Calu3 (cell line): ENCODE measurements around the gene CD248. TPM values are rescaled to one million over a fixed set of nuclear protein-coding genes. Genes with fewer than 3 reads are reported as not detected.

Experiments
- BruUV-seq: library from RNA; stranded (reverse); fragments of 400-500 nt; replicated peaks from 2 replicates; lab custom pipeline; 2021; lab: Mats Ljungman, UMichigan
- CTCF ChIA-PET: fragments of 300-600 bp; sonication (Branson Sonifier 250); formaldehyde crosslinking; loops from one replicate; lab custom pipeline; 2022; ENCODE audit warnings: antibody characterized with exemption; lab: Charles Lee
- DNase-seq: peaks from one replicate; pipeline ENCODE4 v3.0.0; 2022
- H3K27ac Mint-ChIP-seq: one replicate; pipeline ENCODE4 v1.8.0; 2022; ENCODE audit warnings: mixed read lengths; ENCODE audit not compliant: unreplicated experiment
- H3K27me3 Mint-ChIP-seq: one replicate; pipeline ENCODE4 v1.8.0; 2022; ENCODE audit warnings: mixed read lengths; ENCODE audit not compliant: unreplicated experiment
- H3K36me3 Mint-ChIP-seq: one replicate; pipeline ENCODE4 v1.8.0; 2022; ENCODE audit warnings: mild to moderate bottlenecking, moderate library complexity, mixed read lengths; ENCODE audit not compliant: insufficient read depth, unreplicated experiment
- H3K4me1 Mint-ChIP-seq: one replicate; pipeline ENCODE4 v1.8.0; 2022; ENCODE audit warnings: mild to moderate bottlenecking, low read depth, mixed read lengths; ENCODE audit not compliant: unreplicated experiment
- H3K4me3 Mint-ChIP-seq: one replicate; pipeline ENCODE4 v1.8.0; 2022; ENCODE audit warnings: mild to moderate bottlenecking, low read depth, moderate library complexity, mixed read lengths; ENCODE audit not compliant: unreplicated experiment
- H3K9me3 Mint-ChIP-seq: one replicate; pipeline ENCODE4 v1.8.0; 2022; ENCODE audit warnings: low read depth, mixed read lengths; ENCODE audit not compliant: unreplicated experiment
- intact Hi-C: fragments of 100-400 bp; cut with micrococcal nuclease; formaldehyde crosslinking; loops from one replicate; pipeline ENCODE4 v1.10.0; 2022; ENCODE audit not compliant: unreplicated experiment
- total RNA-seq: library from RNA; stranded (reverse); gene quantifications from 2 replicates; pipeline ENCODE4 v1.2.3, GENCODE V29; 2022
- TF ChIP-seq, protein P1 (sequence below): fragments of 200-600 bp; IDR thresholded peaks from one replicate; pipeline ENCODE4 v1.8.0; 2022; ENCODE audit warnings: antibody characterized with exemption; ENCODE audit not compliant: unreplicated experiment

CD248 gene
- total RNA-seq, 1 experiment from 2014 or later: not detected

- H3K9me3 Mint-ChIP-seq: no peaks in the 10 kb centered on the region
- intact Hi-C loops: no loop called here
- peak; percentile 75 for DNase-seq
- no peak overlapping the region for H3K27ac Mint-ChIP-seq
- no peaks in the 10 kb centered on the region for H3K27me3 Mint-ChIP-seq
- no peak overlapping the region for H3K4me3 Mint-ChIP-seq
- CTCF ChIA-PET: no interaction called here
- H3K36me3 Mint-ChIP-seq: peaks cover 76% of the 10 kb centered on the region
- BruUV-seq: no TSS peak
- no peaks in the 10 kb centered on the region for H3K4me1 Mint-ChIP-seq
- TF ChIP-seq, protein P1, sequence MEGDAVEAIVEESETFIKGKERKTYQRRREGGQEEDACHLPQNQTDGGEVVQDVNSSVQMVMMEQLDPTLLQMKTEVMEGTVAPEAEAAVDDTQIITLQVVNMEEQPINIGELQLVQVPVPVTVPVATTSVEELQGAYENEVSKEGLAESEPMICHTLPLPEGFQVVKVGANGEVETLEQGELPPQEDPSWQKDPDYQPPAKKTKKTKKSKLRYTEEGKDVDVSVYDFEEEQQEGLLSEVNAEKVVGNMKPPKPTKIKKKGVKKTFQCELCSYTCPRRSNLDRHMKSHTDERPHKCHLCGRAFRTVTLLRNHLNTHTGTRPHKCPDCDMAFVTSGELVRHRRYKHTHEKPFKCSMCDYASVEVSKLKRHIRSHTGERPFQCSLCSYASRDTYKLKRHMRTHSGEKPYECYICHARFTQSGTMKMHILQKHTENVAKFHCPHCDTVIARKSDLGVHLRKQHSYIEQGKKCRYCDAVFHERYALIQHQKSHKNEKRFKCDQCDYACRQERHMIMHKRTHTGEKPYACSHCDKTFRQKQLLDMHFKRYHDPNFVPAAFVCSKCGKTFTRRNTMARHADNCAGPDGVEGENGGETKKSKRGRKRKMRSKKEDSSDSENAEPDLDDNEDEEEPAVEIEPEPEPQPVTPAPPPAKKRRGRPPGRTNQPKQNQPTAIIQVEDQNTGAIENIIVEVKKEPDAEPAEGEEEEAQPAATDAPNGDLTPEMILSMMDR: peak; percentile 93
Observed at GRCh38 chr11:66363805-66364535, 47.1 kb upstream of the CD248 start.

DNA sequence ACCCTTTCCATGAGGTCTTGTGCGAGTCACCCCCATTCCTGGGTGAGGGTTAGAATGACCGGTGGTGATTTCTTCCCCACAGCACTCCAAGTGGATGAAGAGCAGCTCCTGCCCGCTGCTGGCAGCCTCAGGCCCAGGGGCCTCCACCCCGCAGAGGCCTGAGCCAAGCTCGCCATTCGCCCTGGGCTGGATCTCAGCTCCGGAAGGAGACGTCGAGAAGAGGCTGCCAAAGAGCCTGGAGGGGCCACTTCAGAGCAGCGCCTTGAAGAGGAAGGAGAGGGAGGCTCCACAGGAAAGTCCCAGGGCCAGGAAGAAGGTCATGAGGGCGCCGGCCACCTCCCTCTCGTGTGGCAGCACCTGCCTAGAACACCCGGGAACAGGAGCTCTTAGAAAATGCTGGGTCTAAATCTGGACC, 46.4 kb upstream of the CD248 start:
- no peak for DNase-seq
- Mint-ChIP-seq H3K27ac (no peak overlapping the region), H3K27me3 (no peaks in the 10 kb centered on the region), H3K36me3 (peaks cover 75% of the 10 kb centered on the region), H3K4me1 (no peaks in the 10 kb centered on the region), H3K4me3 (no peak overlapping the region), H3K9me3 (no peaks in the 10 kb centered on the region)
- CTCF ChIA-PET: interaction anchor here (1.3 kb wide), 1 partner anchor 18 kb away, joined by 3 read pairs; the partner anchor contains the start of gene BRMS1
- TF ChIP-seq, protein P1: no peak
- intact Hi-C loops: no loop called here
- BruUV-seq: no TSS peak

DNA sequence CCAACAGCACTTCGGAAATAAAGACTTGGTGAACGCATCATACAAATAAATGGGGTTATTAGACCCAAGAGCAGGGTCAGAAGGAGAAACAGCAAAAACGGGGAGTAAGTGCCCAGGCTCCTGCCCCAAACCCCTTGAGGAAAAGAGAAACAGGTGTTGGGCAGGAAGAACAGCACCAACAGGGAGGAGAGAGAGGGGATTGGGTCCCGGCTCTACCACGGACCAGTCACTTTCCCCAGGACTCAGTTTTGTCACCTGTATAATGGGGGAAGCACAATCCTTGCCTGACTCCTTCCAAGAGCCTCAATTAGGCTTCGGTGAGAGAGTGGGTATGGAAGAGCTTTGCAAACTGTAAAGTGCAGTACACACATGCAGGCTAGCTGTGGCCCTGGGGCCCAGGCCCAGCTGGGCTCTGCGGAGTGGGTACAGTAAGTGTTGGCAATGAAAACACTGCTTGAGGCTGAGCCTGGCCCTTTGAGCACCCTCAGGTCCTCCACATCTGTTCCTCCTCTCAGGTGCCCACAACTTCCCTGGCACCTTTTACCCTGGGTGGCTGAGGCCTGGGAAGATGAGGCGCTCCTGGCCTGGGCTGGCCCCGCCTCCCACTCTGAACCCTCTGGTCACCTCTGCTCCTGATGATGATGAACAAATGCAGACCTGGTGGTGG, 45.8 kb upstream of the CD248 start:
- BruUV-seq: no TSS peak
- H3K4me1 Mint-ChIP-seq: no peaks in the 10 kb centered on the region
- H3K27ac Mint-ChIP-seq: peak overlapping the region; percentile 60
- intact Hi-C loops: no loop called here
- peaks cover 75% of the 10 kb centered on the region for H3K36me3 Mint-ChIP-seq
- TF ChIP-seq, protein P1: no peak
- H3K9me3 Mint-ChIP-seq: no peaks in the 10 kb centered on the region
- DNase-seq: no peak
- no peak overlapping the region for H3K4me3 Mint-ChIP-seq
- CTCF ChIA-PET: interaction anchor here (1.3 kb wide), 2 partner anchors 18 to 23 kb away, joined by 3 read pairs; partner anchors contain the start of gene BRMS1
- no peaks in the 10 kb centered on the region for H3K27me3 Mint-ChIP-seq

DNA sequence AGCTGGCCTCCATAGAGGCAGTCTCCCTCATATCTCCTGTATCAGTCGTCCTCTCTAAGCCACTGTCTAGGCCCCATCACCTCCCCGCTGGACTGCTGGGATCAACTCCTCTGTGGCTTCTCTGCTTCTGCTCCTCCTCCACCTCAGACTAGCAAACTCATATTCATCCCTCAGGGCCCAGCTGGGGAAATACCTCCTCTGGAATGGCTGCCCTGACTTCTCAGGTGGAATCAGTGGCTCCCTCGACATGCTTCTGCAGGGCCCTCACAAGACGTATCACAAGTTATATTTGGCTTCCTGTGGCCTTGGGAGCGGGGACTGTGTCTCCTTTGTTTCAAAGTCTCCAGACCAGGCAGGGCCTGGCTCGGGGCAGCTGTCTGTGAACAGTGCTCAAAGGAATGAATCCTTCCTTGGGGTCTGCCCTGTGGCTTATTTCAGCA, 44.7 kb upstream of the CD248 start:
- no peaks in the 10 kb centered on the region for H3K9me3 Mint-ChIP-seq
- BruUV-seq: no TSS peak
- DNase-seq: no peak
- intact Hi-C loops: no loop called here
- H3K4me1 Mint-ChIP-seq: no peaks in the 10 kb centered on the region
- H3K36me3 Mint-ChIP-seq: peaks cover 72% of the 10 kb centered on the region
- CTCF ChIA-PET: interaction anchor here (1.3 kb wide), 1 partner anchor 24 kb away, joined by 3 read pairs; no protein-coding TSS in a partner anchor
- H3K27ac Mint-ChIP-seq: peak overlapping the region; percentile 60
- H3K27me3 Mint-ChIP-seq: no peaks in the 10 kb centered on the region
- no peak overlapping the region for H3K4me3 Mint-ChIP-seq
- TF ChIP-seq, protein P1: no peak
